Measurements from ENCODE around the gene DLX1.

Gene DLX1

DNA sequence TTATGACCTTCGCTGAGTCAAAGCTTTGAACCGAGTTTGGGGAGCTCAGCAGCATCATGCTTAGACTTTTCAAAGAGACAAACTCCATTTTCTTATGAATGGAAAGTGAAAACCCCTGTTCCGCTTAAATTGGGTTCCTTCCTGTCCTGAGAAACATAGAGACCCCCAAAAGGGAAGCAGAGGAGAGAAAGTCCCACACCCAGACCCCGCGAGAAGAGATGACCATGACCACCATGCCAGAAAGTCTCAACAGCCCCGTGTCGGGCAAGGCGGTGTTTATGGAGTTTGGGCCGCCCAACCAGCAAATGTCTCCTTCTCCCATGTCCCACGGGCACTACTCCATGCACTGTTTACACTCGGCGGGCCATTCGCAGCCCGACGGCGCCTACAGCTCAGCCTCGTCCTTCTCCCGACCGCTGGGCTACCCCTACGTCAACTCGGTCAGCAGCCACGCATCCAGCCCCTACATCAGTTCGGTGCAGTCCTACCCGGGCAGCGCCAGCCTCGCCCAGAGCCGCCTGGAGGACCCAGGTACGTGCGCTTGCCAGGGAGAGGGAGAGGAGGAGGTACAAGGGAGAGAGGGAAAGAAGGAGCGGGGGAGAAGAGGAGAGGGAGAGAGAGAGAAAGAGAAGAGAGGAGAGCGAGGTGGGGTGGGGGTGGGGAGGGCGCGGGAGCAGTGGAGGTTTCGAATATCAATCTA lies at the start of gene DLX1:
Gene DLX1, plus strand, starts transcription at position 48 of the 700 bp plus-strand sequence. Its CDS starts 171 bp downstream, at position 219.
- ATAC-seq (replicated peaks) (no peak), DNase-seq (no peak)
- H3K4me1 Mint-ChIP-seq, result peaks cover 33 to 57% of the 10 kb centered on the region in 2 donors
- H3K9me3 Mint-ChIP-seq, result peaks cover 4 to 9% of the 10 kb centered on the region in 2 donors
- peak within 1 kb of the TSS; percentile 78 to 88 for H3K4me3 Mint-ChIP-seq
- H3K27me3 Mint-ChIP-seq, result peaks cover 83 to 85% of the 10 kb centered on the region in 2 donors
- peak within 1 kb of the TSS; percentile 91 for H3K27ac Mint-ChIP-seq
- H3K36me3 Mint-ChIP-seq, result peaks cover 12 to 15% of the 10 kb centered on the region in 2 donors

DNA sequence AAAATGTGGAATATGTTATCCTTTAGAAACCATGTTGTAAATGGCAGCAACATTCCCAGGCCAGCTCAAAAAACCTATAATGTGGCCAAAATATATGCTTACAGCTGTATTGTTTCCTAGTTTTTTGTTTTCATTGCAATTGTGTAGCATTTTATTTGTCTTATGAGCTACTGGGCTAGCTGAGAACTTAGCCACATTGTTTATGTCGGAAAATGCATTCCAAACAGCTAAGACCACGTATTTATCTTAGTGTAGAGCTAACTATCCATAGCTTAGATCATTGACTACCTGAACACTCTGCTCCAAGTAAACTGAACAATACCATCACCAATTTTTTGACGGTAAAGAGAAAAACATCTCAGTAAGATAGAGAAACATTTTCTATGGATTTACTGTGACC lies 47.2 kb upstream of the DLX1 start:
- Mint-ChIP-seq H3K36me3 (peaks cover 4 to 5% of the 10 kb centered on the region in 2 donors), H3K9me3 (peaks cover 0 to 1% of the 10 kb centered on the region in 2 donors), H3K27me3 (no peaks in the 10 kb centered on the region), H3K4me3 (no peak overlapping the region), H3K4me1 (peaks cover 0 to 3% of the 10 kb centered on the region in 2 donors), H3K27ac (no peak overlapping the region)
- ATAC-seq (replicated peaks) (no peak), DNase-seq (no peak)

DNA sequence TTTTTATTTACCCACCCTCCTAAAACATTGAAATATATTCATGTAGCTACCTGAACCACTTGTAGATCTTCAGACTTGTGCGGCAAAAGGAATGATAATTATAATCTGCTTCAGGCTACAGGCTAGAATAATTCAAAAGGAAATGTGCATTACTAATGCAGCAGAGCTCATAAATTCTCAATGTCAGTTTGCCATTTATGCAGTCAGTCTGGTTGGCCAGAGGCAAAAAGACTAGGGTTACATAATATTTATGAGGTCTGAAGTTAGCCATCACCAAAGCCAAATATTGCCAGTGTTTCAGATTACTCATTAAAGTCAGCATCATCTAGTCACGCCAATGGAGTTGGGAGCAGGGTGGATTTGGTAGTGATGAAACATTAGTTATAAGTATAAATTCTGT lies 46.7 kb upstream of the DLX1 start:
- Mint-ChIP-seq H3K27me3 (no peaks in the 10 kb centered on the region), H3K4me1 (peaks cover 0 to 3% of the 10 kb centered on the region in 2 donors), H3K4me3 (no peak overlapping the region), H3K27ac (no peak overlapping the region), H3K36me3 (peaks cover 4 to 5% of the 10 kb centered on the region in 2 donors), H3K9me3 (peaks cover 0 to 1% of the 10 kb centered on the region in 2 donors)
- DNase-seq (no peak), ATAC-seq (replicated peaks) (no peak)

DNA sequence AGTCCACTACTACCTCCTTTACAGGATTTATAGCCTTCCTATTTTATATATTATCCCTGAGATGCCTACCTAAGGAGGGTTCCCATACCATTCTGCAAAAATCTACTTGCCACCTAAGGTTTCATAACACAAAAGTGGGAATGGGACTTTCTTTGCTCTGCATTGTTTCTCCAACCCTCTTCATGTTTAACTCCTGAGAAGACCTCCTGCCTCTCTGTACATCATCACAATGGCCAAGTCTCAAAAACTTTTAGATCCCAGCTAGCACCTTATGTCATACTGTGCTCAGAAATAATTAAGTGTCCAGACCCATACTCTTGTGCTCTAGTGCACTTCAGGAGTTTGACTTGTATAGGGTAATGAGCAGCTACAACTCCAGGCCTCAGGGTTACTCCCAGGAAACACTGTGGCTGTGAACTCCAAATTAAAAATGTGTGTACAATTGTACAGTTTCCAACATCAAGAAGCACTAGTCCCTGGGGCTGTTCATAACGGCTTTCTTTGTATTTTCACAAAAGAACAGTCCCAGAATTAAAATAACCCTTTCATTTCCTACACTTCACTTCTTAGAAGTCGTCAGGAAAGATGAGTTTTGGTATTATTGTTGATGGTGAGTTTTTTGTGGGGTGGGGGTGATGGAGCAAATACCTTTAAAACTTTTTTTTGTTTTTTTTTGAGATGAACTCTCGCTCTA lies 46.1 kb upstream of the DLX1 start:
- DNase-seq (no peak), ATAC-seq (replicated peaks) (no peak)
- Mint-ChIP-seq H3K9me3 (peaks cover 0 to 1% of the 10 kb centered on the region in 2 donors), H3K4me1 (peaks cover 0 to 3% of the 10 kb centered on the region in 2 donors), H3K4me3 (no peak overlapping the region), H3K27me3 (no peaks in the 10 kb centered on the region), H3K36me3 (peaks cover 4 to 5% of the 10 kb centered on the region in 2 donors), H3K27ac (no peak overlapping the region)

DNA sequence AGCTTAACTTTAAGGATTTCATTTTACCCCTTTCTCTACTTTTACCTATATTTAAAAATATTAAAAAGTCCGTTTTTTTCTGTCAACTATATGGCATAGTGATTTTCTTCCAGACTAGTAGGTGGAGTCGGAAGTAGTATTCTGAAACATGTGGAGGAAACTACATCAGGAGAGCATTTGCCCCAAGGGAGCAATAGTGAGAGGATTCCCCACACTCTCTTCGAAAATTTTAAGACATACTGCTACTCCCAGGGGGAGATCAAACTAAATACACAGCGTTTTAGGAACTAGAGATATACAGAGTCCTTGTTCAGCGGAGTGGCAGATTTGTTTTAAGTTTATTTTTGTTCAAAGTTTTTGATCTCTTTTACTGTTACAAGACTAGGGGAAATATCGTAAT lies 45.0 kb upstream of the DLX1 start:
- DNase-seq, result no peak
- H3K27ac Mint-ChIP-seq, result no peak overlapping the region
- no peak for ATAC-seq (replicated peaks)
- no peak overlapping the region for H3K4me3 Mint-ChIP-seq
- H3K9me3 Mint-ChIP-seq, result peaks cover 0 to 1% of the 10 kb centered on the region in 2 donors
- peaks cover 0 to 3% of the 10 kb centered on the region in 2 donors for H3K4me1 Mint-ChIP-seq
- H3K27me3 Mint-ChIP-seq, result no peaks in the 10 kb centered on the region
- peaks cover 4 to 5% of the 10 kb centered on the region in 2 donors for H3K36me3 Mint-ChIP-seq

DNA sequence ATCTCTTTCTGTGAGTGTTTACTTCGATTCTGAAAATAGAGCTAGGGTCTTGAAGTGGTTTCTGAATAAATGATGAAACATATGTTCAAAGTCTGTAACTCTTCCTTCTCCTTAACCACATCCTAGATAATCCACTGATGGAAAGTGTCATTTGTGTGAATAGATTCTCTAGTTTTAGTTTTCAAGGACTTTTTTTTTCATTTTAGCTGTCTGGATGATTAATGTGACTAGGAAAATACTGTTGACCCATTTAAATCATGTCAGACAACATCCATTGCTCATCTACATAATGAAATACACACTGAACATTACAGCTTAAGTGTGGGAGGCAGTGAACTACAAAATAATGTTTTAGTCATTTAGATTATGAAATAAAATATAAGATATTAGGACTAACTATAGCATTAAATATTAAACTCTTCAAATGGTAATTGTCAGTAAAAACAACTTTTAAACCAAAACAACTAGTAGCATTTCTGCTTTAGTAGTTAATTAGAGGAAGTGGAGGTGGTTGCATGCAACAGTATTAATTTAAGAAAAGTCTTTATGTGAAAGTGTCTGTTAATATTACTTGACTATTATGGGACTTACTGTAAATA lies 39.1 kb upstream of the DLX1 start:
- Mint-ChIP-seq H3K36me3 (no peaks in the 10 kb centered on the region), H3K4me1 (no peaks in the 10 kb centered on the region), H3K27ac (no peak overlapping the region), H3K27me3 (no peaks in the 10 kb centered on the region), H3K9me3 (no peaks in the 10 kb centered on the region), H3K4me3 (no peak overlapping the region)
- DNase-seq (no peak), ATAC-seq (replicated peaks) (no peak)

DNA sequence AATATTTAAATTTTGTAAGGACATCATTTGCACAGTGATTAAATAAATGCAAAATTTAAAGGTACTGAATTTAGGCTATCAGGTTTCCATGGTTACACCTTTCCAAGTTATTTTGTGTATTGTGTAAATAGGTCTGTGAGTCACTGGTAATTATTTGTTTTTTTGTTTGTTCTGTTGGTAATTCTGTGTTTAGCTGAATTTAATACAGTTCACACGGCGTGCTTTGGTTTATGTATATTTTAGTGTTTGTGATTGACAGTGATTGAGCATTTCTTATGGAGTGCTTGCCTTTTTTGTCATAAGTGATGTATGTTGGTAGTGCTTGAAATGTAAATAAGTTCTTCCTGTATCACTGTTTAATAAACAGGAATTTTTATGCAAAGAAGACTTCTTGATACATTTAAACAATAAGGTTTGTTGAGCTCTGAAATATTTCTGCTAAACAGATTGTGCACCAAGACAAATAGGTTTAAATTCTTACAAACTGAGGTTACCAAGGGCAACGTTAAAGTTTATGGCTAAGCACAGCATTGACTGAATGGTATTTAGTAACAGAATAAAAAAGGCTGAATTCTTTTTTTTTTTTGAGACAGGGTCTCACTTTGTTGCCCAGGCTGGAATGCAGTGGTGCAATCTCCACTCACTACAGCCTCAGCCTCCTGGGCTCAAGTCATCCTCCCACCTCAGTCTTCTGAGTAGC lies 38.3 kb upstream of the DLX1 start:
- Mint-ChIP-seq H3K4me1 (no peaks in the 10 kb centered on the region), H3K4me3 (no peak overlapping the region), H3K9me3 (no peaks in the 10 kb centered on the region), H3K27me3 (no peaks in the 10 kb centered on the region), H3K27ac (no peak overlapping the region), H3K36me3 (no peaks in the 10 kb centered on the region)
- ATAC-seq (replicated peaks), result no peak
- DNase-seq, result no peak

DNA sequence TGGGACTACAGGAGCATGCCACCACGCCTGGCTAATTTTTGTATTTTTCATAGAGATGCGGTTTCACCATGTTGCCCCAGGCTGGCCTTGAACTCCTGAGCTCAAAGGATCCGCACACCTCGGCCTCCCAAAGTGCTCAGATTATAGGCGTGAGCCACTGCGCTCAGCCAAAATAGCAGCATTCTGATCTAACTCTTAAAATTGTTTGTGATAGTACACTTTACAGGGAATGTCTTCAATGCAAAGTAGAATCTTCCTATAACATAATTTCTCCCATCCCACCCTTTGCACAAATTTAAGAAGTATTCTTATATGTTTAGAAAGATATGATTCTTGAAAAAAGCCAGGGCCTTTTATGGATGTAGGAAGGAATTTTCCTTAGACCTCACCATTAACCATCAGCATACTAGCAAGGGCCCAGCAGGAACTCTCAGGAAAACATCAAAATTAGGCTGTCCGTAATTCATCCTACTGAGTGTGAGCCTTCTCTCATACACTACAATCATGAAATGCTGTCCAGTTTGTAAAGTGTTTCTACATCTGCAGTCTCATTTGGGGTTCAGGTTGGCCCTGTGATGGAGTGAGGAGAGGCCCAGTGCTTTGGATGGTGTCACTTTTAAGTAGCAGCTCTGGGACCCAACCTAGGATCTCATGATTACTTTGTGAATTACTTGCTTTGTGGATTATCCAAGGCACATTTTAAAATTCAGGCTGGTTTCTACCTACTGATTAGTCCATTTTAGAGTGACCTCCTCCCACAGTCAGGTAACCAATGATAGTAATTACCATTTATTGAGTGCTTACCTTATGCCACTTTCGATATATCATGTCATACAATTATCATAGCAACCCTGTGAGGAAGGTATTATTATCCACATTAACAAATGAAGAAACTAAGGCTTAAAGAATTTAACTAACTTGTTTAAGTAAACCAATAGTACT lies 37.5 kb upstream of the DLX1 start:
- Mint-ChIP-seq H3K4me3 (no peak overlapping the region), H3K27me3 (no peaks in the 10 kb centered on the region), H3K27ac (no peak overlapping the region), H3K4me1 (peaks cover 0 to 7% of the 10 kb centered on the region in 2 donors), H3K36me3 (no peaks in the 10 kb centered on the region), H3K9me3 (no peaks in the 10 kb centered on the region)
- DNase-seq (no peak), ATAC-seq (replicated peaks) (no peak)

DNA sequence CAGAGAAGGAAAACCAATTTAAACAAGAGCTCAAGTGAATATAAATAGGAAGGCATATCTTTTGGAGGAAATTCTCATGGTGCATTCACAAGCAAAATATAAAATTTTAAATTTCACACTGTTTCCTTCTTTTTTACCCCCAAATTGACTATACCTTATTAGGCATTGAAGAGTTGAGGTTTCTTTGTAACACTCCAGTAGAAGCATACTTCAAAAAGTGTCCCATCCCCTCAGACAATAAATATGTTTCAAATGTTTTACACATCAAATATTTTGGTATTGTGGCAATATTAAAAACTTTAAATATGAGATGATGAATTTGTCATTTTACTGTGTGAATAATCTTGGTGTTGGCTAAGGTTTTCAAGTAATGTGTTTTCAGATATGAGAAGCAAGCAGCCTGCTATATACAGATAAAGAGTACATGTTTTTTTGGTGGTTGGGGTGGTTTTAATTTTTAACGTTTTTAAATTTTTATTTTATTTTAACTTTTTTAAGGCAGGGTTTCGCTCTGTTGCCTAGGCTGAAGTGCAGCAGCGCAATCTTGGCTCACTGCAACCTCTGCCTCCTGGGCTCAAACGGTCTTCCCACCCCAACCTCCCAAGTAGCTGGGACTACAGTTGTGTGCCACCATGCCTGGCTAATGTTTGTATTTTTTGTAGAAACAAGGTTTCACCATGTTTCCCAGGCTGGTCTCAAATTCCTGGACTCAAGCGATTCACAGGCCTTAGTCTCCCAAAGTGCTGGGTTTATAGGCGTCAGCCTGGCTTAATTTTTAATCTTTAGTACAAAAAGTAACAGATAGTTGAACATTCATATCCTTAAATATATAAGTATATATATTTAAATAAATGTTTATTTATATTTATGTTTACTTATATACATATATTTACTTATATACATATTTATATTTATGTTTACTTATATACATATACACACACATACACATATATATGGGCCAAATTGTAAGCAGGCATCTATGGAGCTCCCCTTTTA lies 36.5 kb upstream of the DLX1 start:
- H3K4me1 Mint-ChIP-seq, result peaks cover 0 to 7% of the 10 kb centered on the region in 2 donors
- DNase-seq, result no peak
- no peaks in the 10 kb centered on the region for H3K9me3 Mint-ChIP-seq
- H3K4me3 Mint-ChIP-seq, result no peak overlapping the region
- ATAC-seq (replicated peaks), result no peak
- H3K27ac Mint-ChIP-seq, result no peak overlapping the region
- H3K36me3 Mint-ChIP-seq, result no peaks in the 10 kb centered on the region
- no peaks in the 10 kb centered on the region for H3K27me3 Mint-ChIP-seq

DNA sequence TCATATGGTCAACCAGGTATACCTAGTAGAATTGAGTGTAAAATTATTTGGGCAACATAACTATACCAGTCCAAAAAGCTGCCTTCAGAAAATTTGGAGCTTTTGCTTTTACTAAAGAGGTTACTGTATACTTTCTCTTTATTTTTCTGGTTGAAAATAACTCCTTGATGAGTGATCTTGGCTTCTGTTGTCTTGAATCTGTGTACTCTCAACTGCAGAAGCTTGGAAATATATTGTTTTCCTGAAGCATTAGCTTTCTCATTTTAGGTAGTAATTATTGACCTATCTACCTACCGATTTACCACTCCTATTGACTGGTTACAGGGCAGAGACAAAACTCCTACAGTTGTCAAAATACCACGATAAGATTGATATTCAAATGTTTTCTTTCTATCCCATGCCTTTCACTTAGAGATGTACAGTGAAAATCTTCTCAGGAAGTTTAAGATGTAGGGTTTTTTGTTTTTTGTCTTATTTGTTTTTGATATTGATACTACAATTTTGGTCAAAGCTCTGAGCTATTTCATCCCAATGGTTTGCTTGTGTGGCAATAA lies 35.7 kb upstream of the DLX1 start:
- ATAC-seq (replicated peaks) (no peak), DNase-seq (no peak)
- no peaks in the 10 kb centered on the region for H3K27me3 Mint-ChIP-seq
- no peak overlapping the region for H3K27ac Mint-ChIP-seq
- H3K4me1 Mint-ChIP-seq, result peaks cover 0 to 7% of the 10 kb centered on the region in 2 donors
- H3K4me3 Mint-ChIP-seq, result no peak overlapping the region
- no peaks in the 10 kb centered on the region for H3K36me3 Mint-ChIP-seq
- no peaks in the 10 kb centered on the region for H3K9me3 Mint-ChIP-seq

DNA sequence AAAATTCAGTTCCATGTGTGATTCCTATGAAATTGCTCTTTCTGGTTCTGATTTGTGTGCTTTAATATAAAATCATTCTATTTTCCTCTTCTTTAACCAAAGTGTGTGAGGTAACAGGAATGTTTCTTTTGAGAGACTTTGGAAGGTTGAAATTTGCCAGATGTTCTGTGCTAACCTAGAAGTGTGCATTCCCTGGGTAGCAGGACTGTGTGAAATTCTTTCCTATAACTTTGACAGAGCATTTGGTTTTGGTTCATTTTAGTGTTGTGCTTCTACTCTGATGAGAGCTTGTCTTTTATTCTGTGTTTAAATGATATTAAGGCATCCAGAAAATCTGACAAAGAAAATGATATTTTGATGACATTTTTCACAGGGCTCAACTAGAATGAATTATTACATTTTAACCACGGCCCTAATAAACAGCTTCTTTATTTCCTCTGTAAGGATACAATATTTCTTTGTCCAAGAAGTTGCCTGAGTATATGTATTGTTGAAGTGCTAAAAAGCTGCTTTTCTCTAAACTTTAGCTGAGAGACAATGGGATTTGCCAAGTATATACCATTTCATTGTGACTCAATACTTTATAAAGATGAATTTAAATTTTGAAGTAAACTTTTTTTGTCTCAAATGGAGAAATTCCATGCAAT lies 34.7 kb upstream of the DLX1 start:
- Mint-ChIP-seq H3K4me1 (peaks cover 3 to 13% of the 10 kb centered on the region in 2 donors), H3K36me3 (no peaks in the 10 kb centered on the region), H3K4me3 (no peak overlapping the region)

More for the DNA sequence above, 34.7 kb upstream of the DLX1 start:
- Mint-ChIP-seq H3K27me3 (no peaks in the 10 kb centered on the region), H3K9me3 (no peaks in the 10 kb centered on the region), H3K27ac (no peak overlapping the region)
- ATAC-seq (replicated peaks) (no peak), DNase-seq (no peak)

Measured in stimulated activated naive B cell treated with anti-CD40 and anti-IgM and Interleukin-4, amounts not matched to agents 10 μg/mL and 1 μg/mL and 100 μg/mL, for 72 hours (primary cell).